HUDEP-2 (cell line): Measurements from ENCODE around the gene CASQ2.
A peak's percentile ranks its signal among the peaks of the same experiment; 100 is the strongest.

ENCODE experiments used
- DNase-seq, 76 experiments: peaks; one replicate each; lab custom pipeline; 2025; ENCODE audit not compliant: unreplicated experiment in 76 of 76; lab: John Stamatoyannopoulos, UW

Gene CASQ2

DNA sequence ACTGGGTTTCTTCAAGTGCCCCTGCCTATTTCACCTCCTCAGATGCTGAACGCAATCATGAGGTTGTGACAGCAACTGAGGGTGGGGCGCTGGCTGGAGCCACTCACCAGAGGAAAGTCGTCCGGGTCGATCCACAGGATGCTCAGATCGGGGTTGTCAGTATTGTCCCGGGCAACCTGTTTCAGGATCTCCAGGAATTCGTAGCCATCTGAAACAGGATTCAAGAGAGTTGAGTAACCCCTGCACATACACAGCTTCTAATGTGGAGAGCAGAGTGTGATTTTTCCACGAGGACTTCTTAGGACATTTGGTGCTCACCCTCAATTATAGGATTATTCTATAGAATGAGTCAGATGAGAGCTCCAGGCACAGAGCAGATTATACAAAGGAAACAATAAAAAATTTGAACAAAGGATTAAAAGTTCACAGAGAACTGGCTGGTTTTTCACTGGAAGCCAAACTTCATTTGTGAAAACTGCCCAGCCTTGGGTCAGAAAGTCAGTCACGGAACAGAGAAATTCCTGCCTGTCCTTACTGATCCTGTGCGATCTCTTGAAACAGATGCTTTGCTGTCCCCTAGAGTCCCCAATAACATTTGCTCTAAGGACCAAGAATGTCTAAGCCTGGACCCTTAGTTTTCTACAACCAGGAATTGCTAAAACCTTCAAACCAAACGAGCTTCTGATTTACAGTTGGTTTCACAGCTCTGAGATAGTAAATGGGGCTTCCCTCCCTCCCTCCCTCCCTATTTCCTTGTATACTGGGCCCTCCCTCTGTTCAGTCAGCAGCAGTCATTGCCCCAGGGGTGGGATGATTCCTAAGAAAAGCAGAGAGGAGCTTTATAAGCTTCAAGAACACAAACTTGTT lies 63.2 kb downstream of the CASQ2 start:
- no peak for DNase-seq

GRCh38 chr1:115702959-115703358 lies 65.6 kb downstream of the CASQ2 start:
- DNase-seq: no peak

- DNase-seq: no peak
Measured at GRCh38 chr1:115701090-115701489, 67.4 kb downstream of the CASQ2 start.

DNA sequence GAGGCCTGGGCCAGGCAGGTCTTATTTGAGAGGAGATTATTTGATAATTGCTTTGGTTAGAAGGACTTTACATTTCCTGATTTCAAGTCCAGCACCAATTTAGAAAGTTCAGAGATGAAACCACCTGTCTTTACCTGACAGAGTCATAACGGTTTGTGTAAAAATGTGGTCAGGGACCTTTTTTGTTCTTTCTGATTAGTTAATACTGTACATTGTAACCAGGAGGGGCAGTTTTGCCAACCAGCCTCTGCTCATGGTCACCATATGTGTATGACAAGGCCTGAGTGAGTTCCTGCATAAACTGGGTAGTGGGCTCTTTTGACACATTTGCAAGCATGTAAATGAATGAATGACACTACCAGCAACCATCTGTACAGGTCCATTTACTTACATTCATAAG lies 70.9 kb downstream of the CASQ2 start:
- DNase-seq: no peak

DNA sequence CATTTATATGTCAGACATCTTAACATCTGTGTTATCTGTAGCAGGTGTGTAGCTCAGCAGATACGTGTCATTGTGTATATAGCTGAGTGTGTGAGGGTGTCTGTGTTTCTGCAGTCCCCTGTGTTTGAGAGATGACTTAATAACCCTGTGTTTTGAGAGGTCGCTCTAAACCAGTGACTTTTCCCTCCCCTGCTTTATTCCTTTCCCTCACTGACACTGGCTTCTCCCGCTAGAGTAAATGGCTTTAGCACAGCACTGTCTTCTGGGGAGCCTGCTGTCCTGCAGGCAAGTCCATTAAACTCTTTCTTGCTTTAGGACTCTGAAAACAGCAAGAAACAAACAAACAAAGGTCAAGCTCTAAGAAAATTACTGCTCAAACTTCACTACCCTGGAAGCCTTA lies 73.7 kb downstream of the CASQ2 start:
- DNase-seq: no peak

GRCh38 chr1:115692224-115692623 lies 76.3 kb downstream of the CASQ2 start:
- no peak for DNase-seq

DNA sequence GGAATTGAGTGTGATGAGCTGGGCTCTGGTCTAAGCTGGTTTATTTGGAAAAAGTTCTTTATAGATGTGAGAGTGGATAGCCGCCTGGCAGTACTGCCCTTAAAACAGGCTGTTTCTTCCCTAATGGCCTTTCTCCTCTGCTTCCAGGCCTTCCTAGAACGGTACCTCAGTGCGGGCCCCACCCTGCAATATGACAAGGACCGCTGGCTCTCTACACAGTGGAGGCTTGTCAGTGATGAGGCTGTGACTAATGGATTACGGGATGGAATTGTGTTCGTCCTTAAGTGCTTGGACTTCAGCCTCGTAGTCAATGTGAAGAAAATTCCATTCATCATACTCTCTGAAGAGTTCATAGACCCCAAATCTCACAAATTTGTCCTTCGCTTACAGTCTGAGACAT lies 77.5 kb downstream of the CASQ2 start:
- DNase-seq: no peak

GRCh38 chr1:115687744-115688143 lies 80.8 kb downstream of the CASQ2 start:
- no peak for DNase-seq

DNA sequence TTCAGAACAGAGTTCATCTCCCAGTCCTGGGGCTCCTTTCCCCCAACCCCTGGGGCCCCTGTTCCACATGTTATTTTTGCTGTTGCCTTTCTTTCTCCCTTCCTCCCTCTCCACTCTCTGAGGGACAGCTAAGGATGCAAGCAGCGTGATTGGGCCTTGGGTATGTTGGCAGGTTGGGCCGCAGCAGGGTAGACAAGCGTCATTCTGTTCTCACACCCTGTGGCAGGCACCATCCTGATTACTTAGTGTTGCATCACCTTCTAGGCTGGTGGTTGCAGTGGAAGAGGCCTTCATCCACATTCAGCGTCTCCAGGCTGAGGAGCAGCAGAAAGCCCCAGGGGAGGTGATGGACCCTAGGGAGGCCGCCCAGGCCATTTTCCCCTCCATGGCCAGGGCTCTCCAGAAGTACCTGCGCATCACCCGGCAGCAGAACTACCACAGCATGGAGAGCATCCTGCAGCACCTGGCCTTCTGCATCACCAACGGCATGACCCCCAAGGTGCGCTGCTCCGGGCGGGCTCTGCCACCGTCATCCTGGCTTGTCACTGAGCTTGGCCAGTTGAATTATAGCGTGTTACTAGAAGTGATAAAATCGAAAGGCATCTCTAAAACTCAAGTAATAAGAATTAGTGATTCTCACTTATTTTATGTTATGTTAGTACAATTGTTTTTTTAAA lies 83.3 kb downstream of the CASQ2 start:
- DNase-seq: no peak

- no peak for DNase-seq
Measured at GRCh38 chr1:115682792-115683191, 85.7 kb downstream of the CASQ2 start.

- no peak for DNase-seq
Measured at GRCh38 chr1:115680730-115681111, 87.8 kb downstream of the CASQ2 start.

DNA sequence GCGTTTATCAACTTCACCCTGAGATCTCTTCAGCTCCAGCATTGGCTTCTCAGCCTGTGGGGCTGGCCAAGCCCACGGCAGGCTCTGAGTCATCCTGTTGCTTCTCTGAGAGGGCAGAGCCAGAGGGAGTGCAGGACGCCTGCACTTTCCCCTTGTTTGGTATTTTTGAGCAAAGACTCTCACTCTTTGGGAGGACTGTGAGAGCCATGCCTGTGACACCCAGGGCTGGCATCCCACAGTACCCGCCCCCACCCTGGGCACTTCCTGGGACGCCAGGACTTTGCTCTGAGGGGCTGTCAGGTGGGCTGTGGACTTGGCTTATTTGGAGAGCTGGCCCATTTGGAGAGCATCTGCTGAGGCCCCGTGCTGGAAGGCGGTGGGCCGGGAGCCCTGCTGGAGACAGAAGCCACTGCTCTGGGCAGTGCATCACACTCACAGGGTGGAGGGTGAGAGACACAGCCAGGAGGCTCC lies 89.3 kb downstream of the CASQ2 start:
- peak in 6 of 76 experiments; percentile 5 to 34 (median 18) for DNase-seq

DNA sequence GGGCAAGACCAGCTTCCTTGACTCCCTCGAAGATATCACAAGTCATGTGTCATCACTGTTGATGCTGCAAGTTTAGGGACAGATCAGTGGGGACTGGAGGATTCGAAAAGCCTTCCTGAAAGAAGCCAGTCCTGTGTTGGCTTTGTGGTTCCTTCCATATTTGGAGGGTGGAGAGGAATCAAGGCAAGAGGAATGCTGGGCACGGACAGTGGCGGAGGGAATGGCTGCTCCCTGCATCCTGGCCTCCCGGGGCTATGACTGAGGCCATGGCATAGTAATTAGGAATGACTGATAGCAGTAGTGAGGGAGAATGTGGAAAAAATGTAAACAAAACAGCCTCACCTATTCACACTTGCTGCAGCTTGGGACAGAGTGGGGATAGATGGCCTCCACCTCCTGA lies 90.4 kb downstream of the CASQ2 start:
- no peak for DNase-seq

GRCh38 chr1:115677565-115677964 lies 90.9 kb downstream of the CASQ2 start:
- peak in 1 of 76 experiments; percentile 1 for DNase-seq

DNA sequence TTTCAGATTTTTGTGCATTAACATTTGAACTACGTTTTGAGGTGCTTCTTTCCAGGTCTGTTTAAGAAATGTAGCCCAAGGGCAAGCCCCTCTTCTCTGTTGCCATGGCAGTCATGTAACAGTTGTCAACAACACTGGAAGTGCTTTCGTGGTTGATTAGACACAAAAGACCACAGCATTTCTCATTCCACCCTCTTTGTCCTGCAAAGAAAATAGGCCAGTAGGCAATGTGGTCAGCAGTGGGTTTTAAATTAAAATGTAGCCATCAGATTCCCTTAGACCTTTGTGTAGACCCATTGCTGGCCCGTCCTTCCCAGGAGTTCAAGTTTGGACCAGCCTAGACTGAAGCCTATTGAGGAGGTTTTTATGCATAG lies 91.3 kb downstream of the CASQ2 start:
- DNase-seq: no peak

GRCh38 chr1:115676498-115677181 lies 91.9 kb downstream of the CASQ2 start:
- DNase-seq: no peak

DNA sequence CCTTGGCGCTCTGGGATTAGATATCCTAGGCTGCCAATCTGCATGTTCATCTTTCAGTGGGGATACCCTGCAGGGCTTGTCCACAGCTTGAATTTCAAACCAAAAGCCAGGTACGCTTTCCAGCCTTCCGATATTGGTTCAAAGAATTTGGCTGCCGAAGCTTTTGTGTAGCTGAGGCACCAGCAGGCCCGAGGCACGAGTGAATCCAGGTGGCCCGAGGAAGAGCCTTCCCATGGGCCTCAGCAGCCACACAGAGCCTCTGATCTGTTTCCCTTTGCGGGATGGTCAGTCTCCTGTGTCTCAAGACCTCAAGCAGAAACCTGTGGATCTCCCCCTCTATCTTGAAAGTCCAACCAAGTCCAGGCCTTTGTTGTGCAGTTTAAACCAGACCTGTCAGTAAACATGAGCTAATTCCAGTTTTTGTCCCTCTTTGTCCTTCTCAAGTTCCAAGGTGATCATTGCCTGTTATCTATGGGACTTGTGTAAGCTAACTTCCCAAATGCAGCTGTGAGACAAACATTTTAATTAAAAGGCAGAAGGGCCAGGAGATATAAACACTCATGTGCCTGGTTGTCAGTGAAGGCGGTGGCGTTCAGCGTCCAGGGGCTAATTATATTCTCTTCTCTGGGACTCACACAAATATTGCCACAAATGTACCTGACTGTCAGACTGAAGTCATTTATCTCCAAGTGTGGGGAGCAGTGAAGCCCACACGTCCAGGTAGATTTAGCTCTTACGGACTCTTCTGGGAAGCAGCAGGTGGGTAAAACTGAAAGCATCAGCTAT lies 96.1 kb downstream of the CASQ2 start:
- no peak for DNase-seq

DNA sequence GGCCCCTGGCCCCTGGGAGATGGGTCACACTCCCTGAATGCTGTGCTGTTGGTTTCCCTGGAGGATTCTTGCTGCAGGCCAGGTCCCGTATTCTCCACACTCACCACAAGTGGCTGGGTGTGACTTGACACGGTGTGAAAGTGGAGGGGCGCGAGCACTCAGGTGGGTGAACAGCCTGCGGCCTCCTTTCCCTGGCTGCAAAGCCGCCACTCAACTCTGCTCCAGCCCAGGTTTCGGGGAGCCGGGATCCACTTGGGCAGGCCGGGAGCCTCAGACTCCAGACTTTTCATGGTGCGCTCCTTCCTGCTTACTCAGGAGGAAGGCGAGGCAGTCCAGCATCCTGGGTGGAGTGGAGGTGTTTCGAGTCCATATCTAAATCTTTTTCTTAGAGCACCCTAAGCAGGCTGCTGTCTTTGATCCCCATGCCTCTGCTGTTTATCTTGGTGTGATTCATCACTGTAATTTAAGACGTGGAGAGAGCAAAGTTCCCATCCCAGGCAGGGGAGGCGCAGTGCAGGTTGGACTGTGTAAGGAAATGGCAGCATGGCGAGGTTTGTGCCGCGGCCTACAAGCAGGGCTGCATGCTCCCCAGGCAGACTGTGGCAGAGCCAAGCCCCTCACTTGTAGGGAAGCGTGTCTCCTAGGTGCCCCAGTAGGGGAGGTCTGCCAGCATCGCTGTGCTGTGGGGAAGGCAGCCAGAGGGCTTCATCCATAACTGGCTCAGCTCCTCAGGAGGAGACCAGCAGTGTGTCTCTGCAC lies 97.2 kb downstream of the CASQ2 start:
- no peak for DNase-seq

DNA sequence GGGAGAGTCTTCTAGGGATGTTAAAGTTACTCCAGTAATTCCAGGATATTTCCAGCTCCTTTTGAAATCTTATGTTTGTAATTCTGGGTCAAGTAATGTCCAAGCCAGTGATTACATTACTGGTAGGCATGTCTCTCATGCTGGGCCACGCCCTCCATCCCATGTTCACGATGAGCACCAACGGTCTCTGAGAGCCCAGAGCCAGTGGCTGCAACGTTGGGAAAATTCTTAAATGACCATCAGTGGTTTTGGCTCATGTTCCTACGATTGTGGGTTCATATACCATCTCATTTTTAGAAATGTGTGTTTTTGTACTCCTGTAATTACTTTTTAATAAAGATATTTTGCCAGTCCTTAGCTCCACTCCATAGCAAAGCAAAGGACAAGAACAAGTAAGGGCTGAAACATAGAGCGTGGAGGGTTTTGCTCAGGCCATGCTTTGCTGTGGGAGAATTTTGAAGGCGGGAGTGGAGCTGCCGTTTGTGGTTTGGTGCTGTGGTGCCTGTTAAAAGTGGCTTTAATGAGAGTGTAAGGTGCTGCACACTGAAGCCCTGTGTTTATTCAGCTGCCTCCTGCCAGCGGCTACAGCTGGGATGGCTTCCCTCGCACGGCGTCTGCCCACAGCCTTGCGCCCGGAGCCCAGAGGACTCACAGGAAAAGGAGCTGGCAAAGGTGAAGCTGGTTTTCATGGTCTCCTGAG lies 97.9 kb downstream of the CASQ2 start:
- no peak for DNase-seq
